Muscle of back (tissue), 11 donors: ENCODE results near the gene SSBP4. TPM values are rescaled to one million over a fixed set of nuclear protein-coding genes. Genes with fewer than 3 reads are reported as not detected.

Source experiments
- DNase-seq, 3 donors: peaks; one replicate each; pipeline versions ENCODE4 v3.0.0 to v3.0.0-alpha.2; 2013
- polyA plus RNA-seq, 10 donors: library from polyadenylated mRNA; unstranded; fragments of 120-200 nt; gene quantifications; one replicate each; pipeline ENCODE4 v1.2.1, GENCODE V29; 2013; ENCODE audit not compliant: insufficient read length in 10 of 10

The SSBP4 gene
- polyA plus RNA-seq, 10 donors: 65.2 to 124 (median 96.0) TPM

GRCh38 chr19:18431351-18432197, 12.4 kb downstream of the SSBP4 start:
- DNase-seq: no peak

GRCh38 chr19:18432275-18433014, 13.2 kb downstream of the SSBP4 start:
- no peak for DNase-seq

- DNase-seq: peak in 1 of 3 donors; percentile 72
These were observed 14.0 kb downstream of the SSBP4 start for GRCh38 chr19:18433015-18433691.

DNA sequence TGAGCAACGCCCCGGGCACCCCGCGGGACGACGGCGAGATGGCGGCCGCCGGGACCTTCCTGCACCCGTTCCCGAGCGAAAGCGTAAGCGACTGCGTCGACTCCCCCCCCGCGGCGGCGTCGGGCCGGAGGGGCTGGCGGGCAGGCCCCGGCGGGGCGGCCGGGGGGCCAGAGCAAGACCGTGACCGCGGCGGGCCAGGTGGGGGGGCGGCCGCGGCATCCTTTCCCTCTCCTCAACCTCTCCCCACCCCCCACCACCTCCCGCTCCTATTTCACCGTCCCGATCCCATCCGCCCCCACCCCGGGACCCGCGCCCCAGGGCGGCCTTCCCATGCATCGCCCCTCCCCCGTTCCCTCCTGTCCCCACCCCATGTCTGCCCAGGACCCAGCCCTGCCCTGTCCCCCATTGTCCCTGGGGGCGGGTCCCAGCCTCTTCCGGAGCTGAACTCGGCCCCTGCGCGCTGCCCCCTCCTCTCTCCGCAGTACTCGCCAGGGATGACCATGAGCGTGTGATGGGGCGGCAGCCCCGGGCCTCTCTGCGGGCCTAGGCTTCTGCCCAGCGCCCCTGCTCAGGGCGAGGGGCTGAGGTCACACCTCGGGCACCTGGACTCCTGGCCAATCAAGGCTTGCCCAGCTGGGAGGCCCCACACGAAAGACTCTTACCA, 14.7 kb downstream of the SSBP4 start:
- no peak for DNase-seq

- DNase-seq: no peak
These were observed 15.4 kb downstream of the SSBP4 start for GRCh38 chr19:18434411-18435175.

DNA sequence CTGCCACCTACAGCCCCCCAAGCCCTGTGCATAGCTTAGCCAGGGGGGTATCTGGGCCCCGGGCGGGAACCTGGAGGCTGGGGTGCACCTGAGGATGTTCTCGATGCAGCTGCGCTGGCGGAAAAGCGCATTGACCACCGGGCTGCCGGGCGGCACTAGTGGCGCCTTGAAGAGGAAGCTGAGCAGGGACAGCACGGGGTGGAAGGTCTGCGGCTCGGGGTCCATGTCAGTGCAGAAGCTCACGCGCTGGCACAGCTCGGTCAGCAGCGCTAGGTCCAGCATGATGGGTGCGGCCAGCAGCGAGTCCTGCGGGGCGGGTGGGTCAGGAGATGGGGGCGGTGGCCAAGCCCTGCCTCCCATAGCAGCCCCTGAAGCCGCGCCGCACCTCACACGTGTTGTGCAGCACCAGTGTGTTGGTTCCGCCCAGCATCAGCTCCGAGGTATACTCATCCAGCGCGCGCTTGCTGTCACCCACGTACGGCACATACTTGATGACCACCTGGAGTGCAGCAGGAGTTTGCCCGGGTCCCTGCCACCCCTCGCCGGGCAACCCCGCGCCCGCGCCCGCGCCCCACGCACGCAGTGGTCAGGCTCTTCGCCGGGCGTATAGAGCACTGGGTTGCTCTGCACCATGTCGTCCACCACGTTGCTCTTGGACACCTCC, 16.1 kb downstream of the SSBP4 start:
- no peak for DNase-seq

DNA sequence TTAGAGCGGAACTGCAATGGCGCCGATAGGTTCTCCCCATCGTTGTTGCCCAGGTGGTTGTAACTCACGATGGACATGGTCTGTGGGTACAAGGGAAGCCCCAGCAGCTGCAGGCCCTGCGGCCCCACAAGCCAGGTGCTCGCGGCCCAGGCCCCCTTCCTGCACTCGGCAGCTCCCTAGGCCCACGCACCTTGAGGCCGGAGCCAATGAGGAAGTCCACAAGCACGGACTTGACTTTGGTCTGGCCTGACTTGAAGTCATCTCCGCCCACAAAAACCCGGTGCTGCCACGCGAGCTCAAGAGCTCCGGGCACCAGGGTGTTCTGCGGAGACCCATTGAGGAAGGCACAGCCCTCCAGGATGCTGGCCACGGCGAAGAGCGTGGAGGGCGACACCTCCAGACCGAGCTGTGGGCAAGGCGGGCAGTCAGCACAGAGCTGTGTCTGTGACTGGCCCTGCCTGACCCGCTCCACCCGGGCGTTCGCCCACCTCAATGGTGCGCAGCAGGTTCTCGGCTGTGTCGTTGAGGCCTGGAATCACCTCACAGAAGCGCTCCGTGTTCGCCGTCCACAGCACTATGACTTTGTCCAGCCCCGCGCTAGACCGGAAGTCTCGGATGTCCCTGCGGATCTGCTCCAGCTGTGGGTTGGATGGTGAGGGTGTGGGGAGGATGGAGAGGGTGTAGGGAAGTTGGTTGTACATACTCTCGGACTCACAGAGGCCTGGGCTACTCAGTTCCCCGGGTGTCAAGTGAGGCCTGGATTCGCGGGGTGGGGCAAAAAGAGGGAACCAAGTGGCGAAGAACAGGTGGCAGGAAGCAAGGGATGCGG, 16.9 kb downstream of the SSBP4 start:
- DNase-seq: no peak

DNA sequence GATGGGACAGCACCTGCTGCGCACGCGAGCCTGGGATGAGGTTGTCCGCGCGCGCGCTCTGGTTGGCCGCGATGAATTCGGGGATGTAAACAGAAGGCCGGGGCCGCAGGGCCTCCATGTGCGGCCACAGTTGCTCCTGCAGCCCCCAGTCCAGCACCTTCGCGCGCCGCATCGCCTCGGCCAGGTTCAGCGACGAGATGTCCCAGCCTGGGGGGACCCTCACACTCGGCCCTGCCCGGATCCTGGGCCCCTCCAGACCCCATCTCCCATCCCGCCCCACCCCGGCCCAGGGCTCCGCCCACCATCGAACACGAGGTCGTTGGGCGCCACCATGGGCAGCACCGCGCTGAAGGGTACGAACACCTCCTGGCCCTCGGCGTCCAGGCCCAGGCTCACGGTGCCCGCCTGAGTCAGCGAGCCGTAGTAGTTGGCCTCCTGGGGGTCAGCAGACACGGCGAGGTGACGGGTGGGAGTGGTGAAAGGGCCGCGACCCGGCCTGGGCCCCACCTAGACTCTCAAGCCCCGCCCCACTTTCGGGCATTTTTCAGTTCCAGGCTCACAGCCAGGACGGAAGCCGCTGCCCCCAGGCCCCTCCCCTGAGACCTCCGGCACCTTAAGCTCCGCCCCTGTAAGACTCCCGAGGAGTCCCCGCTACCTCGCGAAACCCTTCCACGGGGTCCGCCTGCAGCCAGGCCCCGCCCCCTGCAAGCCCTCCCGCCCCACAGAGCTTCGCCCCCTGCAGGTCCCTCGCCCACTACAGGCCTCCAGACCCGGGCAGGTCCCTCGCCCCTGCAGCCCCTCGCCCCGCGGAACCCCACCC, 17.7 kb downstream of the SSBP4 start:
- DNase-seq: peak; percentile 68 to 82 (median 75)

DNA sequence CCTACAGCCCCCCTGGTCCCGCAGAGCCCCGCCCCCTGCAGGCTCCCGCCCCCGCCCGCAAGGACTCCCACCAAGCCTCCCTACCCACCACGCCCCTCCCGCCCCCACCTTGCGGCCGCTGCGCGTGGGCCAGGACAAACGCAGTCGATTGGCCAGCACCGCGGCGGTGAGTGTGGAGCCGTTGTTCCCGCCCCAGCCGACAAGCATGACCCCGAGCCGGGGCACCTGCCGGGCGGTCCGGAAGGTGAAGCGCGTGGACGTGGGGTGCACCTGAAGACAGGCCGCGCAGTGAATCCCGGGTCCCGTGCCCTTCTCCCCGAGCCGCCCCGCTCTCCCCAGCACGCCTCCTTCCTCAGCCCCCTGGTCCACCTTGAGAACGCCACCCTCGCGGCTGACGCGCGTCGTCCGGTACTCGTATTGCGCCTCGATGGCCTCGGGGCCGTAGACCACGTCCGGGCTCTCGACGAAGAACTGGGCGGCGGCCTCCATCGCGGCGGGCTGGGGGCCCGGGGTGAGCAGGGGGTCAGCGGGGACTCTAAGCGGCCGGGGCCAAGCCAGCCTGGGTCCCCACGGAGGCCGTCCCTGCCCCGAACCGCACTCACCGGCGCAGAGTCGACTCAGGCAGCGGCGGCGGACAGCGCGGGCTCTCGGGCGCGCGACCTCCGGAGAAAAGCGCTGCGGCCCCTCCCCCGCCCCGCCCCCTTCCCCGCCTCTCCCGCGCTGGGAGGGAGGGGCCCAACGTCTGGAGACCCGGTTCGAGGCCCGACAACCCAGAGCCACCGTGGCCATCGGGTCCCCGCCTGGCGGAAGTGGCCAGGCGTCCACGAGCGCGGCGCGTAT, 18.5 kb downstream of the SSBP4 start, which contains the start of gene ISYNA1:
Gene ISYNA1, minus strand, starts transcription at position 643 of the 840 bp plus-strand sequence. Its CDS starts 154 bp downstream, at position 489.
- peak in 2 of 3 donors; percentile 54 to 84 for DNase-seq

- peak in 1 of 3 donors; percentile 70 for DNase-seq
These were observed 19.3 kb downstream of the SSBP4 start for GRCh38 chr19:18438331-18439024.

- no peak for DNase-seq
These were observed 20.1 kb downstream of the SSBP4 start for GRCh38 chr19:18439025-18439909.

- no peak for DNase-seq
These were observed 20.7 kb downstream of the SSBP4 start for GRCh38 chr19:18439910-18440237.

GRCh38 chr19:18440415-18440877, 21.2 kb downstream of the SSBP4 start:
- DNase-seq: no peak

DNA sequence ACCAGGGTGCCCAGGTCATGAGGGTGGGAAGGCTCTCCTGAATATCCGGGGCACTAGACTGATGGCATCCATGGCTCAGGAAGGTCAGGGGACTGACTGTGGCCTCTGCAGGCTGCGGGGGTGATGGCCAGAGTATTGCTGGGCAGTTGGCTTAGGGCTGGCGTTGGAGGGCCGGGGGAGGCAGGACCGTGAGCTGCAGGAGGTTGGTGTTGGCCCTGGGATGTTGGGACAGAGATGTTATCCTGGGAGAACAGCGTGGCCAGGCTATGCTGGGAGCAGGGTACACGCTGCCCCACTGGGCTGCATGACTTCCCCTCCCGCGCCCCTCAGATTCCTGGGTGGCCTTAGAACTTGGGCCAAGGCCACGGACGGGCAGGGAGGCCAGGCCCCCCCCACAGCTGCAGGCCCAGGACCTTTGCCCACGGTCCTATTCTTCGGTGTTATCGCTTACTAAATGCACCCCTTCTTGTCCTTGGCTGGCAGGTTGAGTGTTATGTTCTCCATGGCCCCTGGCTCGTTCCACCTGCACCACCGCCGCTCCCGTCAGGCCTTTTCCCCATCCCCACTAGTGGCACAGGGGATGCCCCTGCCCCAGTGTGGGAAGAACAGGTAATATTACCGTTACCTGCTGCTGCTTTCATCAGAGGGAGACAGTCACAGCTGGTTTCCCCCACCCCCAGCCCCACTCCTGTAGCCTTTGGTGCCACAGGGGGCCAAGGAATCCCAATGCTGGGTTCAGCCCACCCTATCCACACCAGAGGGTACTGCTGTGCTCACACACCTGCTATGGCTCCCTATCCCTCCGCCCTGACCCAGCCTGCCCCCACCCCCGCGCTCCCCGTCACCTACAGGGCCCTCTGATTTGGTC, 22.0 kb downstream of the SSBP4 start:
- no peak for DNase-seq
